Ishikawa (cell line): ENCODE results near the gene PBX1.

Experiments
- CEBPB ChIP-seq: IDR thresholded peaks from 2 replicates; pipeline ENCODE4 v1.6.1; 2012
- EGR1 ChIP-seq: IDR thresholded peaks from 2 replicates; pipeline ENCODE4 v1.6.1; 2012
- EP300 ChIP-seq: IDR thresholded peaks from 2 replicates; pipeline ENCODE4 v1.6.1; 2012; ENCODE audit warnings: borderline replicate concordance
- FOXM1 ChIP-seq: IDR thresholded peaks from 2 replicates; pipeline ENCODE4 v1.6.1; 2012; ENCODE audit warnings: low read depth, borderline replicate concordance
- MAX ChIP-seq: IDR thresholded peaks from 2 replicates; pipeline ENCODE4 v1.6.1; 2012
- RAD21 ChIP-seq: IDR thresholded peaks from 2 replicates; pipeline ENCODE4 v1.6.1; 2012; ENCODE audit warnings: low read depth
- REST ChIP-seq: IDR thresholded peaks from 2 replicates; pipeline ENCODE4 v1.6.1; 2012; ENCODE audit warnings: low read depth, mild to moderate bottlenecking
- TAF1 ChIP-seq: IDR thresholded peaks from 2 replicates; pipeline ENCODE4 v1.6.1; 2012; ENCODE audit warnings: low read depth, mild to moderate bottlenecking
- TEAD4 ChIP-seq: IDR thresholded peaks from 2 replicates; pipeline ENCODE4 v1.6.1; 2012
- USF1 ChIP-seq: IDR thresholded peaks from 2 replicates; pipeline ENCODE4 v1.6.1; 2012
- YY1 ChIP-seq: IDR thresholded peaks from 2 replicates; pipeline ENCODE4 v1.6.1; 2012; ENCODE audit warnings: low read depth

- TF ChIP-seq EP300 (peak; percentile 86), FOXM1 (peak; percentile 65; the same call in 1 of the 2 replicates), TEAD4 (peak; percentile 75), TAF1 (no peak), CEBPB (peak; percentile 84), RAD21 (peak; percentile 26; the same call in 1 of the 2 replicates), EGR1 (no peak), MAX (no peak; the same call in 1 of the 2 replicates), REST (no peak), USF1 (0 out of 2 replicates have a peak, but pooled peaks have one; percentile 10), YY1 (no peak)
Observed at GRCh38 chr1:164611754-164612642, 53.0 kb downstream of the PBX1 start.
